H1 (cell line): ENCODE results near the gene SLC7A9. TPM values are rescaled to one million over a fixed set of nuclear protein-coding genes. Genes with fewer than 3 reads are reported as not detected.

ENCODE experiments used
- CTCF ChIA-PET: fragments of 300-600 bp; sonication (Branson Sonifier 250); formaldehyde crosslinking; loops from one replicate; lab custom pipeline; 2021; ENCODE audit not compliant: partially characterized antibody; lab: Charles Lee
- POLR2A ChIA-PET: fragments of 300-600 bp; sonication (Branson Sonifier 250); formaldehyde crosslinking; loops from one replicate; lab custom pipeline; 2021; ENCODE audit warnings: inconsistent platforms; ENCODE audit not compliant: partially characterized antibody; lab: Charles Lee
- DNase-seq, 2 experiments: peaks; one replicate each; pipeline versions ENCODE4 v3.0.0 to v3.0.0-alpha.2; 2010 to 2022; ENCODE audit warnings: low spot score in 2 of 2, low read depth in 1 of 2, mixed read lengths in 1 of 2
- FAIRE-seq: peaks from 2 replicates; lab custom pipeline; 2011; peaks lifted over from hg19 to GRCh38; lab: Jason Lieb, UNC
- H2AFZ ChIP-seq: 2 replicates; pipeline ENCODE4 v1.8.1; 2012; ENCODE audit warnings: low read length, inconsistent platforms
- H2AK5ac ChIP-seq: 2 replicates; pipeline ENCODE4 v1.6.1; 2013; ENCODE audit warnings: low read depth, low read length
- H2BK120ac ChIP-seq: replicated peaks from 2 replicates; pipeline ENCODE3; 2013; ENCODE audit warnings: low read depth, low read length, inconsistent platforms
- H2BK12ac ChIP-seq: 2 replicates; pipeline ENCODE4 v1.6.1; 2013; ENCODE audit warnings: low read depth, low read length
- H2BK15ac ChIP-seq: 2 replicates; pipeline ENCODE4 v1.6.1; 2013; ENCODE audit warnings: low read length
- H2BK20ac ChIP-seq: 2 replicates; pipeline ENCODE4 v1.6.1; 2013; ENCODE audit warnings: low read length
- H2BK5ac ChIP-seq: 2 replicates; pipeline ENCODE4 v1.6.1; 2013; ENCODE audit warnings: low read depth, low read length
- H3K14ac ChIP-seq: 2 replicates; pipeline ENCODE4 v1.6.1; 2013; ENCODE audit warnings: inconsistent platforms; ENCODE audit not compliant: insufficient read length
- H3K18ac ChIP-seq: 2 replicates; pipeline ENCODE4 v1.6.1; 2013; ENCODE audit warnings: low read length; ENCODE audit errors: extremely low read depth
- H3K23ac ChIP-seq: 2 replicates; pipeline ENCODE4 v1.6.1; 2013; ENCODE audit warnings: inconsistent platforms; ENCODE audit not compliant: insufficient read length
- H3K23me2 ChIP-seq: 2 replicates; pipeline ENCODE4 v1.6.1; 2013; ENCODE audit warnings: low read depth, low read length
- H3K27ac ChIP-seq: 2 replicates; pipeline ENCODE4 v1.6.1; 2011; ENCODE audit warnings: low read depth, low read length, inconsistent platforms
- H3K27me3 ChIP-seq, 4 experiments: replicated peaks in 1 of 4; 1 replicate in 1 of 4; 2 replicates in 3 of 4; pipeline versions ENCODE4 v1.6.1 to v1.8.1; 2011 to 2013; ENCODE audit warnings: low read length in 3 of 4, mild to moderate bottlenecking in 3 of 4, inconsistent platforms in 2 of 4, mixed read lengths in 2 of 4, moderate library complexity in 1 of 4; ENCODE audit not compliant: control insufficient read depth in 3 of 4, insufficient read depth in 3 of 4; ENCODE audit errors: extremely low read depth in 1 of 4
- H3K36me3 ChIP-seq, 4 experiments: 2 replicates each; pipeline versions ENCODE4 v1.6.1 to v1.8.1; 2011 to 2013; ENCODE audit warnings: mild to moderate bottlenecking in 4 of 4, low read length in 3 of 4, moderate library complexity in 2 of 4, control low read depth in 1 of 4, inconsistent platforms in 1 of 4; ENCODE audit not compliant: insufficient read depth in 4 of 4, control insufficient read depth in 2 of 4
- H3K4ac ChIP-seq: replicated peaks from 2 replicates; pipeline ENCODE3; 2013; ENCODE audit warnings: low read length, low read depth, mixed read lengths, inconsistent platforms; ENCODE audit not compliant: insufficient read length
- H3K4me1 ChIP-seq, 4 experiments: replicated peaks in 1 of 4; 1 replicate in 1 of 4; 2 replicates in 3 of 4; pipeline versions ENCODE4 v1.6.1 to v1.8.1; 2011 to 2013; ENCODE audit warnings: low read length in 3 of 4, inconsistent platforms in 2 of 4, mixed read lengths in 1 of 4; ENCODE audit not compliant: insufficient read depth in 4 of 4, control insufficient read depth in 3 of 4
- H3K4me2 ChIP-seq, 2 experiments: 2 replicates each; pipeline versions ENCODE4 v1.6.1 to v1.8.1; 2011 to 2013; ENCODE audit warnings: low read depth in 2 of 2, low read length in 2 of 2, control low read depth in 1 of 2, inconsistent platforms in 1 of 2, mild to moderate bottlenecking in 1 of 2; ENCODE audit not compliant: insufficient read depth in 1 of 2
- H3K4me3 ChIP-seq, 4 experiments: fragments of 200-600, 300-600 bp in 1 of 4; sonication (generic), shearing (Covaris generic), sonication (Bioruptor Twin) in 1 of 4; 2 replicates each; pipeline versions ENCODE4 v1.5.1 to v1.8.1; 2011 to 2016; ENCODE audit warnings: low read length in 4 of 4, low read depth in 3 of 4, control low read depth in 2 of 4, inconsistent platforms in 2 of 4, mild to moderate bottlenecking in 2 of 4, mixed read lengths in 1 of 4, moderate library complexity in 1 of 4; ENCODE audit not compliant: insufficient read depth in 2 of 4; ENCODE audit errors: extremely low read depth in 1 of 4
- H3K56ac ChIP-seq: replicated peaks from 2 replicates; pipeline ENCODE3; 2013; ENCODE audit warnings: low read depth, mild to moderate bottlenecking, mixed read lengths, low read length, inconsistent platforms; ENCODE audit not compliant: insufficient read length
- H3K79me1 ChIP-seq: 2 replicates; pipeline ENCODE4 v1.6.1; 2013; ENCODE audit warnings: low read depth, low read length, control low read depth
- H3K79me2 ChIP-seq, 2 experiments: 2 replicates each; pipeline versions ENCODE4 v1.6.1 to v1.8.1; 2012 to 2013; ENCODE audit warnings: low read length in 2 of 2, mild to moderate bottlenecking in 2 of 2, inconsistent platforms in 1 of 2; ENCODE audit not compliant: insufficient read depth in 2 of 2, control insufficient read depth in 1 of 2
- H3K9ac ChIP-seq, 4 experiments: replicated peaks in 1 of 4; 1 replicate in 1 of 4; 2 replicates in 3 of 4; pipeline versions ENCODE4 v1.6.1 to v1.8.1; 2011 to 2013; ENCODE audit warnings: low read depth in 3 of 4, low read length in 3 of 4, control low read depth in 2 of 4, mild to moderate bottlenecking in 2 of 4, moderate library complexity in 2 of 4, inconsistent platforms in 1 of 4; ENCODE audit errors: extremely low read depth in 1 of 4
- H3K9me3 ChIP-seq, 2 experiments: 2 replicates each; pipeline versions ENCODE4 v1.6.1 to v1.8.1; 2012 to 2013; ENCODE audit warnings: mild to moderate bottlenecking in 2 of 2, moderate library complexity in 2 of 2, control low read depth in 1 of 2, inconsistent platforms in 1 of 2, low read depth in 1 of 2, low read length in 1 of 2, mixed read lengths in 1 of 2; ENCODE audit not compliant: insufficient read depth in 2 of 2
- H4K20me1 ChIP-seq, 2 experiments: replicated peaks in 1 of 2; 2 replicates each; pipeline versions ENCODE3 to v1.8.1; 2011 to 2013; ENCODE audit warnings: inconsistent platforms in 2 of 2, low read length in 2 of 2, mild to moderate bottlenecking in 1 of 2; ENCODE audit not compliant: insufficient read depth in 2 of 2, control insufficient read depth in 1 of 2
- H4K5ac ChIP-seq: 2 replicates; pipeline ENCODE4 v1.6.1; 2013; ENCODE audit warnings: low read length, low read depth, mixed read lengths, inconsistent platforms; ENCODE audit not compliant: insufficient read length
- H4K8ac ChIP-seq: 2 replicates; pipeline ENCODE4 v1.8.0; 2013; ENCODE audit warnings: mild to moderate bottlenecking, moderate library complexity, low read length, inconsistent platforms; ENCODE audit not compliant: insufficient read depth; ENCODE audit errors: extremely low read depth
- H4K91ac ChIP-seq: replicated peaks from 2 replicates; pipeline ENCODE3; 2013; ENCODE audit warnings: low read length, mixed read lengths, inconsistent platforms; ENCODE audit not compliant: insufficient read length
- CHD2 ChIP-seq: IDR thresholded peaks from 2 replicates; pipeline ENCODE4 v1.6.1; 2012; ENCODE audit warnings: low read length, improper control_type of control experiment
- HDAC2 ChIP-seq, 2 experiments: fragments of 300-600 bp in 1 of 2; sonication (generic) in 1 of 2; IDR thresholded peaks; 2 replicates each; pipeline ENCODE4 v1.6.1; 2011 to 2012; ENCODE audit warnings: low read depth in 2 of 2, low read length in 2 of 2, mild to moderate bottlenecking in 2 of 2, moderate library complexity in 2 of 2, borderline replicate concordance in 1 of 2, inconsistent platforms in 1 of 2
- HDAC6 ChIP-seq: IDR thresholded peaks from one replicate; pipeline ENCODE4 v1.7.1; 2012; ENCODE audit warnings: low read depth, mild to moderate bottlenecking, inconsistent platforms, low read length, moderate library complexity
- KDM4A ChIP-seq: IDR thresholded peaks from one replicate; pipeline ENCODE4 v1.7.1; 2012; ENCODE audit warnings: low read depth, mild to moderate bottlenecking, moderate library complexity, low read length, inconsistent platforms; ENCODE audit not compliant: severe bottlenecking
- KDM5A ChIP-seq: fragments of 200-600 bp; IDR thresholded peaks from 2 replicates; pipeline ENCODE4 v1.7.1; 2012; ENCODE audit warnings: mild to moderate bottlenecking, low read length, inconsistent platforms, mixed read lengths
- MAFK ChIP-seq: IDR thresholded peaks from 2 replicates; pipeline ENCODE4 v1.6.1; 2012; ENCODE audit warnings: low read depth, mild to moderate bottlenecking, improper control_type of control experiment, low read length
- NANOG ChIP-seq: IDR thresholded peaks from 2 replicates; pipeline ENCODE4 v1.6.1; 2011; ENCODE audit warnings: low read length, low read depth, mild to moderate bottlenecking, inconsistent platforms; ENCODE audit not compliant: insufficient read depth, poor library complexity, severe bottlenecking
- RAD21 ChIP-seq, 2 experiments: IDR thresholded peaks in 1 of 2; conservative IDR thresholded peaks in 1 of 2; 2 replicates each; pipeline ENCODE4 v1.6.1; 2011; ENCODE audit warnings: low read depth in 2 of 2, low read length in 2 of 2, improper control_type of control experiment in 1 of 2, inconsistent platforms in 1 of 2, mild to moderate bottlenecking in 1 of 2, moderate library complexity in 1 of 2
- RFX5 ChIP-seq: IDR thresholded peaks from 2 replicates; pipeline ENCODE4 v1.6.1; 2011; ENCODE audit warnings: low read depth, low read length, improper control_type of control experiment, borderline replicate concordance
- SIRT6 ChIP-seq: IDR thresholded peaks from one replicate; pipeline ENCODE4 v1.7.1; 2012; ENCODE audit warnings: low read length, inconsistent platforms
- SP1 ChIP-seq: IDR thresholded peaks from 2 replicates; pipeline ENCODE4 v1.6.1; 2011; ENCODE audit warnings: low read depth, low read length
- TBP ChIP-seq: IDR thresholded peaks from 2 replicates; pipeline ENCODE4 v1.6.1; 2011; ENCODE audit warnings: low read depth, low read length, improper control_type of control experiment
- ZNF274 ChIP-seq: IDR thresholded peaks from 2 replicates; pipeline ENCODE4 v1.7.0; 2012; ENCODE audit warnings: low read length, borderline replicate concordance; ENCODE audit errors: extremely low read depth
- WGBS, 2 experiments: shearing (Covaris generic) in 1 of 2; methylation state at CpG; one replicate each; pipeline versions ENCODE4 v1.1.6 to v1.1.7; 2013 to 2015; ENCODE audit warnings: low lambda C conversion rate in 2 of 2, mixed read lengths in 2 of 2, inconsistent platforms in 1 of 2, low coverage in 1 of 2, missing lambda C conversion rate in 1 of 2; ENCODE audit not compliant: insufficient replicate concordance in 2 of 2, insufficient coverage in 1 of 2, insufficient read length in 1 of 2; ENCODE audit errors: extremely low coverage in 1 of 2, missing lambda C conversion rate in 1 of 2; 5-methylcytosine and 5-hydroxymethylcytosine counted together
- polyA plus RNA-seq, 7 experiments: library from polyadenylated mRNA; depleted of rRNA in 3 of 7; stranded (reverse) in 5 of 7; unstranded in 2 of 7; fragments of >200 nt in 5 of 7; fragments of 200-250 nt in 2 of 7; gene quantifications; 1 replicate in 5 of 7; 2 replicates in 1 of 7; 4 replicates in 1 of 7; pipeline versions ENCODE4 v1.2.1 to v1.2.3, GENCODE V29; 2011 to 2013; ENCODE audit warnings: missing spikeins in 2 of 7, mixed read lengths in 2 of 7
- total RNA-seq: library from RNA; stranded (reverse); fragmentation: NEBNext Ultra II Directional; extraction: Animal tissue kit (Norgen Biotek cat#: 25700); gene quantifications from 2 replicates; pipeline ENCODE4 v1.2.1, GENCODE V29; 2021

SLC7A9 gene
- total and polyA plus RNA-seq, 2 of the 8 experiments (the other 6 are each of a cell fraction or from before 2014, with no cell fraction given), result 0.15 TPM; not detected in 1

DNA sequence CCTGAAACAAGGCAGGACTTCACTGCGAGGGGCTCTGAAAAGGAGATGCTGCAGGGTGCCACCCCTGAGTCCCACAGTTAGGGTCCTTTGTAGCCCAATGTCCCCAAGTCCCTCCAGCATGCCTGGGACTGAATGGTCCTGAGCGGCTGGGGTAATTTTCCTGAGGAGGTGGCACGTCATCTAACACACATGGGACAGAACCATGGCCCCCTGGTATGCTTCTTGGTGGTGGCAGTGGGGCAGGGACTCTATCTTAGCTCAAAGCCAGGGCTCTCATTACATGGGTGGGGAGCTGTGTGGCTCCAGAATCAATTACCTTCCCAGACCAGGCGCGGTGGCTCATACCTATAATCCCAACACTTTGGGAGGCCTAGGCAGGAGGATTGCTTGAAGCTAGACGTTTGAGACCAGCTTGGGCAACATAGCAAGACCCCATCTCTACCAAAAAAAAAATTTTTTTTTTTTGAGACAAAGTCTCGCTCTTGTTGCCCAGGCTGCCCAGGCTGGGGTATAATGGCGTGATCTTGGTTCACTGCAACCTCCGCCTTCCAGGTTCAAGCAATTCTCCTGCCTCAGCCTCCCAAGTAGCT lies 7.9 kb upstream of the SLC7A9 start:
- Histone ChIP-seq H3K4ac (no peak overlapping the region), H3K4me1 (peaks cover 0 to 3% (median 2%) of the 10 kb centered on the region in 4 experiments; a peak in 4 of 7 replicates), H2BK20ac (no peak overlapping the region), H3K4me2 (no peak overlapping the region), H3K23me2 (no peaks in the 10 kb centered on the region), H3K27ac (no peak overlapping the region), H2BK120ac (no peak overlapping the region), H2AFZ (no peak overlapping the region), H3K4me3 (no peak overlapping the region), H4K20me1 (peaks cover 0 to 1% of the 10 kb centered on the region in 2 experiments), H4K5ac (no peak overlapping the region), H3K79me1 (no peaks in the 10 kb centered on the region), H3K18ac (no peak overlapping the region), H2BK5ac (no peak overlapping the region), H3K79me2 (no peaks in the 10 kb centered on the region), H2BK12ac (no peak overlapping the region), H2AK5ac (no peak overlapping the region), H3K23ac (no peak overlapping the region), H3K27me3 (no peaks in the 10 kb centered on the region), H3K9me3 (no peaks in the 10 kb centered on the region), H3K56ac (no peak overlapping the region), H2BK15ac (no peak overlapping the region), H3K36me3 (no peaks in the 10 kb centered on the region), H4K91ac (no peak overlapping the region), H3K9ac (no peak overlapping the region), H4K8ac (no peak overlapping the region), H3K14ac (no peak overlapping the region)
- DNase-seq (peak in 1 of 2 experiments; percentile 23), FAIRE-seq (no peak)
- 94% methylated on average over 9 of the region's 9 CpGs; no CpG with 5 or more reads in 1 of the 2 experiments for WGBS, 2 experiments
- ChIA-PET CTCF (interaction anchor here (1.7 kb wide), 1 partner anchor 15 kb away, joined by 3 read pairs; no protein-coding TSS in a partner anchor), POLR2A (interaction anchor here (0.7 kb wide), 1 partner anchor 286 kb away, joined by 3 read pairs; no protein-coding TSS in a partner anchor)
- no peak for TF ChIP-seq SIRT6
- no peak for TF ChIP-seq KDM4A
- TF ChIP-seq RAD21 (IDR thresholded peaks at IDR 0.05 in 1 of 2, conservative IDR thresholded peaks at IDR 0.05 in 1 of 2; ENCODE audit: low read depth in 2 of 2, low read length in 2 of 2), result no peak
- no peak for TF ChIP-seq CHD2
- TF ChIP-seq MAFK, result no peak
- TF ChIP-seq NANOG, result no peak
- TF ChIP-seq ZNF274, result no peak
- no peak for TF ChIP-seq KDM5A
- TF ChIP-seq TBP, result no peak
- no peak for TF ChIP-seq HDAC2 (IDR thresholded peaks at IDR 0.05; ENCODE audit: borderline replicate concordance in 1 of 2, low read depth in 2 of 2, low read length in 2 of 2)
- TF ChIP-seq SP1, result no peak
- no peak for TF ChIP-seq RFX5
- TF ChIP-seq HDAC6, result no peak
